OCI-LY7 (cell line): ENCODE results near the gene FHIT. TPM values are rescaled to one million over a fixed set of nuclear protein-coding genes. Genes with fewer than 3 reads are reported as not detected.

Experiments
- BruUV-seq: library from RNA; stranded (reverse); fragments of 400-500 nt; replicated peaks from 2 replicates; lab custom pipeline; 2021; lab: Mats Ljungman, UMichigan
- CTCF ChIA-PET: fragments of 300-600 bp; sonication (Branson Sonifier 250); formaldehyde crosslinking; loops from one replicate; lab custom pipeline; 2022; ENCODE audit warnings: antibody characterized with exemption; ENCODE audit not compliant: unreplicated experiment; lab: Charles Lee
- POLR2A ChIA-PET: fragments of 300-600 bp; sonication (Branson Sonifier 250); formaldehyde crosslinking; loops from one replicate; lab custom pipeline; 2022; ENCODE audit warnings: antibody characterized with exemption; lab: Charles Lee
- DNase-seq: peaks from one replicate; pipeline ENCODE4 v3.0.0-alpha.2; 2015; ENCODE audit warnings: low spot score
- H2AFZ ChIP-seq: fragments of 200-600 bp; sonication (generic), shearing (Covaris generic); 2 replicates; pipeline ENCODE4 v1.6.1; 2014; ENCODE audit warnings: mild to moderate bottlenecking, antibody characterized with exemption, low read length, moderate library complexity
- H3K27ac ChIP-seq: fragments of 200-600 bp; sonication (generic); 2 replicates; pipeline ENCODE4 v1.5.1; 2014; ENCODE audit warnings: mixed run types, low read depth, mild to moderate bottlenecking, moderate library complexity, low read length, inconsistent platforms; ENCODE audit not compliant: poor library complexity, severe bottlenecking
- H3K36me3 ChIP-seq: fragments of 200-600 bp; sonication (generic); 2 replicates; pipeline ENCODE4 v1.6.1; 2014; ENCODE audit warnings: mild to moderate bottlenecking, antibody characterized with exemption, low read length, moderate library complexity, mixed read lengths; ENCODE audit not compliant: insufficient read depth
- H3K4me1 ChIP-seq: fragments of 200-600 bp; sonication (generic); 2 replicates; pipeline ENCODE4 v1.5.1; 2014; ENCODE audit warnings: mild to moderate bottlenecking, low read length; ENCODE audit not compliant: insufficient read depth, poor library complexity, severe bottlenecking
- H3K4me2 ChIP-seq: fragments of 200-600 bp; sonication (generic); 2 replicates; pipeline ENCODE4 v1.6.1; 2014; ENCODE audit warnings: mild to moderate bottlenecking, low read length
- H3K4me3 ChIP-seq: fragments of 200-600 bp; sonication (generic); 2 replicates; pipeline ENCODE4 v1.5.1; 2014; ENCODE audit warnings: mild to moderate bottlenecking, low read depth, low read length; ENCODE audit not compliant: poor library complexity, severe bottlenecking
- H3K79me2 ChIP-seq: fragments of 200-600 bp; sonication (generic); 2 replicates; pipeline ENCODE4 v1.6.1; 2016; ENCODE audit warnings: low read depth, mild to moderate bottlenecking, low read length, moderate library complexity, mixed read lengths; ENCODE audit not compliant: insufficient read depth
- H3K9me2 ChIP-seq: fragments of 200-600 bp; sonication (generic); 2 replicates; pipeline ENCODE4 v1.6.1; 2016; ENCODE audit warnings: mild to moderate bottlenecking, low read length, mixed read lengths; ENCODE audit not compliant: insufficient read depth
- H3K9me3 ChIP-seq: fragments of 200-600 bp; sonication (generic); 2 replicates; pipeline ENCODE4 v1.6.1; 2014; ENCODE audit warnings: mild to moderate bottlenecking, mixed run types, low read length, mixed read lengths
- H4K20me1 ChIP-seq: fragments of 200-600 bp; sonication (generic); 2 replicates; pipeline ENCODE4 v1.6.1; 2014; ENCODE audit warnings: mild to moderate bottlenecking, antibody characterized with exemption, low read length, moderate library complexity, mixed read lengths; ENCODE audit not compliant: insufficient read depth
- CTCF ChIP-seq: fragments of 200-600 bp; sonication (generic); conservative IDR thresholded peaks from 2 replicates; pipeline ENCODE4 v1.5.1; 2014; ENCODE audit warnings: mild to moderate bottlenecking, antibody characterized with exemption, low read length, moderate library complexity, mixed read lengths
- EZH2phosphoT487 ChIP-seq: fragments of 200-600 bp; sonication (generic); IDR thresholded peaks from 2 replicates; pipeline ENCODE4 v1.6.1; 2018; ENCODE audit warnings: low read depth, borderline replicate concordance, mild to moderate bottlenecking, mixed run types, antibody characterized with exemption, low read length, moderate library complexity, mixed read lengths
- intact Hi-C: fragments of 100-400 bp; cut with micrococcal nuclease; formaldehyde crosslinking; loops from one replicate; pipeline ENCODE4 v1.10.0; 2022; ENCODE audit not compliant: unreplicated experiment
- total RNA-seq, 2 experiments: library from RNA; depleted of rRNA in 1 of 2; stranded (reverse); fragments of >200 nt in 1 of 2; shearing (Covaris generic) in 1 of 2; gene quantifications; 2 replicates each; pipeline ENCODE4 v1.2.3, GENCODE V29; 2014 to 2022

FHIT gene
- total RNA-seq, 2 experiments from 2014 or later, result 5.0 to 10.9 TPM

GRCh38 chr3:60160111-60160821 is 1091.0 kb downstream of the FHIT start:
- no peaks in the 10 kb centered on the region for H3K9me2 ChIP-seq
- H3K9me3 ChIP-seq, result no peaks in the 10 kb centered on the region
- ChIA-PET CTCF (no interaction called here), POLR2A (interaction anchor here (0.5 to 0.7 kb wide), 2 partner anchors 1088 to 1090 kb away, joined by 3 read pairs; no protein-coding TSS in a partner anchor)
- H3K4me3 ChIP-seq, result no peak overlapping the region
- no peak for DNase-seq
- no peak for TF ChIP-seq CTCF
- no peak overlapping the region for H3K27ac ChIP-seq
- no peak overlapping the region for H2AFZ ChIP-seq
- no peaks in the 10 kb centered on the region for H4K20me1 ChIP-seq
- H3K79me2 ChIP-seq, result no peaks in the 10 kb centered on the region
- no TSS peak for BruUV-seq
- H3K4me2 ChIP-seq, result no peak overlapping the region
- H3K4me1 ChIP-seq, result no peaks in the 10 kb centered on the region
- intact Hi-C loops, result no loop called here
- no peaks in the 10 kb centered on the region for H3K36me3 ChIP-seq

- intact Hi-C loops, result no loop called here
- no peak for TF ChIP-seq CTCF
- TF ChIP-seq EZH2phosphoT487, result no peak
- ChIA-PET CTCF (no interaction called here), POLR2A (interaction anchor here (0.7 to 1.0 kb wide), 3 partner anchors 10 to 694 kb away, joined by 3 to 4 read pairs (median 4); no protein-coding TSS in a partner anchor)
- Histone ChIP-seq H3K79me2 (no peaks in the 10 kb centered on the region), H3K4me2 (no peak overlapping the region), H3K9me2 (no peaks in the 10 kb centered on the region), H3K4me1 (no peaks in the 10 kb centered on the region), H3K27ac (no peak overlapping the region), H3K9me3 (no peaks in the 10 kb centered on the region), H2AFZ (no peak overlapping the region), H3K36me3 (no peaks in the 10 kb centered on the region), H4K20me1 (no peaks in the 10 kb centered on the region), H3K4me3 (no peak overlapping the region)
- DNase-seq, result no peak
- no TSS peak for BruUV-seq
Observed at GRCh38 chr3:60158035-60158434, 1093.2 kb downstream of the FHIT start.

- ChIA-PET POLR2A (interaction anchor here (0.6 kb wide), 1 partner anchor 11 kb away, joined by 3 read pairs; no protein-coding TSS in a partner anchor), CTCF (no interaction called here)
- no peaks in the 10 kb centered on the region for H3K4me1 ChIP-seq
- H4K20me1 ChIP-seq, result no peaks in the 10 kb centered on the region
- BruUV-seq, result no TSS peak
- DNase-seq, result no peak
- intact Hi-C loops, result no loop called here
- no peak for TF ChIP-seq CTCF
- H3K36me3 ChIP-seq, result no peaks in the 10 kb centered on the region
- no peak overlapping the region for H3K4me2 ChIP-seq
- H3K9me2 ChIP-seq, result no peaks in the 10 kb centered on the region
- H3K9me3 ChIP-seq, result no peaks in the 10 kb centered on the region
- no peaks in the 10 kb centered on the region for H3K79me2 ChIP-seq
- H3K4me3 ChIP-seq, result no peak overlapping the region
- no peak overlapping the region for H3K27ac ChIP-seq
- H2AFZ ChIP-seq, result no peak overlapping the region
Observed at GRCh38 chr3:60154011-60154410, 1097.2 kb downstream of the FHIT start.
